Measurements from ENCODE around the gene ZNF534.

The ZNF534 gene

DNA sequence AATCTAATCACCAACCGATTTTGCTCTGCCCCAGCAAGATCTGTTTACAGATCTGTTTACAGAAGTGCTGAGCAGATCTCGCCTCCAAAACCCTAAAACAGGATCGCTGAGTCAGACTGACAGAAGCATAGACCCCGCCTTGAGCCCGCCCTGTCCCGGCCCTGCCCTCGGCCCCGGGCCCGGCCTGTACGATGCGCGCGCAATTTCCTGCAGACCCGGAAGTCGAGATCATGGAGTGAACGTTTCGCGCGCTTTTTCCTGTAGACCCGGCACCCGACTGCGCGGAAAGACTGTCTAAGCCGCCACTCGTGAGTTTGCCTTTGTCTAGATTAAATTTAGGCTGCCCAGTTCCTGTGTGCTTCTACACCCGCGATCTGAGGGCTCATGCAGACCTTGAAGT is at the start of gene ZNF534:
Gene ZNF534 (plus strand): TSS at position 212 of the 400 bp plus-strand sequence. CDS start 2,327 bp downstream, outside the sequence.
- H3K4me3 ChIP-seq (ENCODE audit: low read depth, low read length): no peak within 1 kb of the TSS
- TF ChIP-seq, protein P1, sequence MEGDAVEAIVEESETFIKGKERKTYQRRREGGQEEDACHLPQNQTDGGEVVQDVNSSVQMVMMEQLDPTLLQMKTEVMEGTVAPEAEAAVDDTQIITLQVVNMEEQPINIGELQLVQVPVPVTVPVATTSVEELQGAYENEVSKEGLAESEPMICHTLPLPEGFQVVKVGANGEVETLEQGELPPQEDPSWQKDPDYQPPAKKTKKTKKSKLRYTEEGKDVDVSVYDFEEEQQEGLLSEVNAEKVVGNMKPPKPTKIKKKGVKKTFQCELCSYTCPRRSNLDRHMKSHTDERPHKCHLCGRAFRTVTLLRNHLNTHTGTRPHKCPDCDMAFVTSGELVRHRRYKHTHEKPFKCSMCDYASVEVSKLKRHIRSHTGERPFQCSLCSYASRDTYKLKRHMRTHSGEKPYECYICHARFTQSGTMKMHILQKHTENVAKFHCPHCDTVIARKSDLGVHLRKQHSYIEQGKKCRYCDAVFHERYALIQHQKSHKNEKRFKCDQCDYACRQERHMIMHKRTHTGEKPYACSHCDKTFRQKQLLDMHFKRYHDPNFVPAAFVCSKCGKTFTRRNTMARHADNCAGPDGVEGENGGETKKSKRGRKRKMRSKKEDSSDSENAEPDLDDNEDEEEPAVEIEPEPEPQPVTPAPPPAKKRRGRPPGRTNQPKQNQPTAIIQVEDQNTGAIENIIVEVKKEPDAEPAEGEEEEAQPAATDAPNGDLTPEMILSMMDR (IDR thresholded peaks at IDR 0.05; ENCODE audit: low read depth, low read length): no peak

DNA sequence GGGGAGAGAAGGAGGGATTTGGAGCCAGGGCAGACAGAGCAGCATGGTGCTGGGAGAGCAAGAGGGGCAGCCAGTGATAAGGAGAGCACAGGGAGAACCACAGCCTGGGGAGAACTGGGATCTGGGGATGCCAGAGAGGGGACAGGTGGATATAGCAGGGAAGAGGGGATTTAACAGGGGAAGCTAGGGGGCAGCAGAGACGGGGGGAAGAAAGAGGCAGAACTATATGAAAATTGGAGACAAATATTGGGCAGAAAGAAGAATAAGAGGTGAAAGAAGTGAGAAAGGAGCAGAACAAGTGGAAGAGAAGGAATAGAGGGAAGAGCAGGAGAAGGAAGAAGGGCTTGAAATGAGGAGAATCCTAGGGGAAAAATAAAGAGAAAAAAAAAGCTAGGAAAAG is 37.8 kb upstream of the ZNF534 start:
- H3K4me3 ChIP-seq (ENCODE audit: low read depth, low read length): no peak overlapping the region
- TF ChIP-seq, protein P1 (IDR thresholded peaks at IDR 0.05; ENCODE audit: low read depth, low read length): no peak

DNA sequence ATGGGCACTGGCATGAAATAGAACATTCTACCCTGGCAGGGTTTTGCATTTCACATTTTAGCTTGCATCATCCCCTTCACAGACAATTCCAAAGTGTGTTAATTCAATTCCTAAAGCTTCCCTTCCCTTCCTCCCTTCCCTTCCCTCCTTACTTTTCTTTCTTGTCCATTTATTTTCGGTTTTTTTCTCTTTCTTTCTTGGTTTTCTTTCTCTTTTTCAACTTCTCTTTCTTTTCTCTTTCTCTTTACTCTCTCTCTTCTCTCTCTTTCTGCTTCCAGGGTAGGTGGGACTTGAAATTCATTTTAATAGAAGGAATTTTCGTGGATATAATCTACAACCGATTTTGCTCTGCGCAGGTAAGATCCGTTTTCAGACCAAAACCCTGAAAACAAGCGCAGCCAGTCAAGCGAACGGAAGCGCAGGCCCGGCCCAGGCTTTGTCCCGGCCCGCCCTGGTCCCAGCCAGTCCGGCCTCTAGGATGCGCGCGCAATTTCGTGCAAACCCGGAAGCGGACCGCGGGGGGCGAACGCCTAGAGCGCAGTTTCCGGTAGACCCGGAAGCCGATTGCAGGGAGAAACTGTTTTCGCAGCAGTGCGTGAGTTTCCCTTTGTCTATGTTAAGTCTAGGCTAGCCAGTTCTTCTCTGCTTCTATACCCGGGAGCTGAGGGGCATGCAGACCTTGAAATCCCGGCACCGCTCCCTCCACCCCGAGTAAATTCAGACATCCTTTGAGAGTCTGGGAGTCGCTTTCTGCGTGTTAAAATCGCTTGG is 31.5 kb upstream of the ZNF534 start, which contains the start of gene ZNF528:
Gene ZNF528 (plus strand): TSS at position 540 of the 771 bp plus-strand sequence. CDS start 4,165 bp downstream, outside the sequence.
- peak within 1 kb of the TSS; percentile 87 for H3K4me3 ChIP-seq (ENCODE audit: low read depth, low read length)
- TF ChIP-seq, protein P1 (IDR thresholded peaks at IDR 0.05; ENCODE audit: low read depth, low read length): no peak

DNA sequence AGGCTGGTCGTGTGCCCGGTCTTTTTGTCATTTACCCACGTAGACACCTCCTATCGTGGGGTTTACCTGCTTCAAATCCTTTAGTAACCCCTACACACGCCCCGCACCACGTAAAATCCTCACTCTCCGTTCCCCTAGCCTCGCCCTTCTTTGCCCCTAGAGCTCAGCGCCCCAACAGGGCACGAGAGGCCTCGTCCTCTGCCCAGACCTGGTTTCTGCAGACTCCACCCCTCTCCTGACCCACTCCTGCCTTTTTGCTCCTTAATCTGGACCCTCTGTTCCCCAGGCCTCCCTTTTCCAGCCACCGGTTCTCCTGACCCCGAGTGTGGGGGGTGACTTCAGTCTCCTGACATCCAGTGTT is 30.9 kb upstream of the ZNF534 start:
- peak overlapping the region; percentile 87 for H3K4me3 ChIP-seq (ENCODE audit: low read depth, low read length)
- TF ChIP-seq, protein P1 (IDR thresholded peaks at IDR 0.05; ENCODE audit: low read depth, low read length): no peak

DNA sequence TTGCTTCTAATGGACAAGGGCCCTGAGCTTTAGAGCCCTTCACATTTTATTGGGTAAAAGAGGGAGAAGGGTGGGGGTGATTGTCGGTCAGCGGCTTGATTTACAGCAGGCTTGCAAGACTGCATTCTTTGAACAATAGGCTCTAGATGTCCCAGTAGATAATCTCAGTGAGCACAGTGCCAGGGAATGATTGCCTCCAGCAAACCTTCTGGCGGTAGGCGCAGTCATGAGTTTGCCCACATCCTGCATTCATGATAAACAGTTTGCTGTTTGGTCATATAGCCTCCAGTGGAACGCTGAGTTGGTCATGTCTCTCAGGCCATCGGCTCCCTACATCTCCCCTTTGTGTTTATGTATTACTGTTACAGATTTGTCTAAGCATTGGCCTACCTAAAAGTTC is 18.7 kb upstream of the ZNF534 start:
- H3K4me3 ChIP-seq (ENCODE audit: low read depth, low read length): no peak overlapping the region
- TF ChIP-seq, protein P1 (IDR thresholded peaks at IDR 0.05; ENCODE audit: low read depth, low read length): no peak

DNA sequence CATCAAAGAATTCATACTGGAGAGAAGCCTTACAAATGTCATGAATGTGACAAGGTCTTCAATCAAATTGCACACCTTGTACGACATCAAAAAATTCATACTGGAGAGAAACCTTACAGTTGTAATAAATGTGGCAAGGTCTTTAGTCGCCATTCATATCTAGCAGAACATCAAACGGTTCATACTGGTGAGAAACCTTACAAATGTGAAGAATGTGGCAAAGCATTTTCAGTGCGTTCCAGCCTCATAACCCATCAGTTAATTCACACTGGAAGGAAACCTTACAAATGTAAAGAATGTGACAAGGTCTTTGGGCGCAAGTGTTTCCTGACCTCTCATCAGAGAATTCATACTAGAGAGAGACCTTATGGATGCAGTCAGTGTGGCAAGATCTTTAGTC is 13.2 kb upstream of the ZNF534 start:
- H3K4me3 ChIP-seq (ENCODE audit: low read depth, low read length): no peak overlapping the region

DNA sequence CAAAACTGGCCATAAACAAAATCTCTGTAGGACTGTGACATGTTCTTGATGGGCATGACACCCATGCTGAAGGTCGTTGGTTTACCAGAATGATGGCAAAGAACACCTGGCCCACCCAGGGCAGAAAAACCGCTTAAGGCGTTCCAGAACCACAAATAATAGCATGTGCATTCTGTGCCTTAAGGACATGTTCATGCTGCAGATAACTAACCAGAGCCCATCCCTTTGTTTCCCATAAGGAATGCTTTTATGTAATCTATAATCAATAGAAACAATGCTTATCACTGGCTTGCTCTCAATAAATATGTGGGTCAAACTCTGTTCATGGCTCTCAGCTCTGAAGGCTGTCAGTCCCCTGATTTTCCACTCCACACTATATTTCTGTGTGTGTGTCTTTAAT is 13.2 kb downstream of the ZNF534 start:
- no peak overlapping the region for H3K4me3 ChIP-seq (ENCODE audit: low read depth, low read length)
- TF ChIP-seq, protein P1 (IDR thresholded peaks at IDR 0.05; ENCODE audit: low read depth, low read length): no peak

More for the DNA sequence above, 13.2 kb upstream of the ZNF534 start:
- TF ChIP-seq, protein P1 (IDR thresholded peaks at IDR 0.05; ENCODE audit: low read depth, low read length): no peak
